Amygdala (tissue), 56 donors: Measurements from ENCODE around the gene SNRNP70.
"Not testable (repeated sequence)": the region's sequence is repeated elsewhere in the genome, so short reads cannot be mapped to it uniquely, and the experiment has no call there.

ENCODE experiments used
- DNase-seq, 56 donors: peaks; one replicate each; lab custom pipeline; 2025; lab: John Stamatoyannopoulos, UW

The SNRNP70 gene

DNA sequence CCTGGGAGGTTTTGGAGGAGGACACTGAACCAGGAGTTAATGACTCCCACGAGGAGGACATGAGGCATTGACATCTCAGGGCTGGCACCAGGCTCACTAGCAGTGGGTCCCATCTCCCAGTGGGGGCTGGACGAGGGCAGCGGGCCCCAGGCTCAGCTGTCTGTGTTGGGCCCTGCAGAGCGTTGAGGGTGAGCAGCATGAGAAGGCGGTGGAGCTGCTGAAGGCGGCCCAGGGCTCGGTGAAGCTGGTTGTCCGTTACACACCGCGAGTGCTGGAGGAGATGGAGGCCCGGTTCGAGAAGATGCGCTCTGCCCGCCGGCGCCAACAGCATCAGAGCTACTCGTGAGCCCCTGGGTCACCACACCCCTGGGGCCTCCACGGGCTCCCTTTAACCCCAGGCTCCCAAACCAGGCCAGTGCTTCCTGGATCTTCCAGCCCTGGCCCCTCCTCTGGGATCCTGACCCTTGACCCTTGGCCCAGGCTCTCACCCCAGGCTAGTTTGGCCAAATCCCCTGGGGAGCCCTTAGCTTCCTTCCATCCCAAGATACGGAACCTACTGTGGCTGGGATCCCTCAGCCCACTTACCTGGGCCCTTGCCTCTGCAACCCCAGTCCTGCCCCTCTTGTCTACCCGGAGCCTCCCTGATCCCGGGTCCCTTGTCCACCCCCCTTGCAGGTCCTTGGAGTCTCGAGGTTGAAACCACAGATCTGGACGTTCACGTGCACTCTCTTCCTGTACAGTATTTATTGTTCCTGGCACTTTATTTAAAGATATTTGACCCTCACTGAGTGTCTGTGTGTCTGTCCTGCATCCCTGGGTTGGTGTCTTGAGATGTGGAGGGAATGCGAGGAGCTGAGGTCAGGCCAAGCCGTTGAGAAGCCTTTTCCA, 32.7 kb downstream of the SNRNP70 start:
- DNase-seq, result peak in 2 of 56 donors; percentile 13 to 19

DNA sequence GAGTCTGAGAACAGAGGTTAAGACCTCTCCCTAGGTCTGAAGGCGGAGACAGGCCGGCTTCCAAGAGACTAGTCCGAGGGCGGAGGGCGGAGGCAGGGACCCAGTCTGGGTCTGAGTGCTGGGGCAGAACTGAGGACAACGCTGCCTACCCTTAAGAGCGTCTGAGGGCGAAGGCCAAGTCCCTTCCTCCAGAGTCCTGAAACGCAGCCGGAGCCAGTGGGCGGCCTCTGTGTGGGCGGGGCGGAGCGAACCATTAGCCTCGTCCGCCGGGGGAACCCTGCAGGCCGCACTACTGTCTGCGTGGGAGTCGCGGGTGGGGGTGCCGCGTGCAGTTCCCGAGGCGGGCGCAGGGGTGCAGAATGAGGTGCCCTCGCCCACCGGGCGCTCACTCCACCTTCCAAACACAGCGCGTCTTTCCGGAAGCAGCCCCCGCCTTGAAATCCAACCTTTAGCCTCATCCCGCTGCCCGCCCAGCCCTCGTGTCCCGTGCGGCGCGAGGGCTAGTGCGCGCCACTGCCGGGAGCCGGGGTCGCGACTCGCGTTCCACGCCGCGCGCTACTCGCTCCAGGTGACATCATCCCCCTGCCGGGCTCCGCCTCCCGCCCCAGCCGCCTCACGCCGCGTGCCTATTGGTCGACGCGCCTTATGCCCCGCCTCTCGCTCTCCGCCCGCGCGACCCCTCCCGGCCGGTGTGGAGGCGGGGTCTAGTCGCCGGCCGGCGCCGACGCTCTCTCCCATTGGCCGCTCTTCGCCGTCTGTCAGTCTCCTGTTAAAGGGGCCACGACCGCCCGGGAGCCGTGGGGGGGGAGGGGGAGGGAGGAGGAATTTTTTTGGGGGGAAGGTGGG, 33.5 kb downstream of the SNRNP70 start, which contains the start of gene C19orf73:
Gene C19orf73 (minus strand): TSS at position 579 of the 846 bp plus-strand sequence. CDS start 121 bp downstream, at position 458.
- DNase-seq, result peak; percentile 66 to 97 (median 92)

DNA sequence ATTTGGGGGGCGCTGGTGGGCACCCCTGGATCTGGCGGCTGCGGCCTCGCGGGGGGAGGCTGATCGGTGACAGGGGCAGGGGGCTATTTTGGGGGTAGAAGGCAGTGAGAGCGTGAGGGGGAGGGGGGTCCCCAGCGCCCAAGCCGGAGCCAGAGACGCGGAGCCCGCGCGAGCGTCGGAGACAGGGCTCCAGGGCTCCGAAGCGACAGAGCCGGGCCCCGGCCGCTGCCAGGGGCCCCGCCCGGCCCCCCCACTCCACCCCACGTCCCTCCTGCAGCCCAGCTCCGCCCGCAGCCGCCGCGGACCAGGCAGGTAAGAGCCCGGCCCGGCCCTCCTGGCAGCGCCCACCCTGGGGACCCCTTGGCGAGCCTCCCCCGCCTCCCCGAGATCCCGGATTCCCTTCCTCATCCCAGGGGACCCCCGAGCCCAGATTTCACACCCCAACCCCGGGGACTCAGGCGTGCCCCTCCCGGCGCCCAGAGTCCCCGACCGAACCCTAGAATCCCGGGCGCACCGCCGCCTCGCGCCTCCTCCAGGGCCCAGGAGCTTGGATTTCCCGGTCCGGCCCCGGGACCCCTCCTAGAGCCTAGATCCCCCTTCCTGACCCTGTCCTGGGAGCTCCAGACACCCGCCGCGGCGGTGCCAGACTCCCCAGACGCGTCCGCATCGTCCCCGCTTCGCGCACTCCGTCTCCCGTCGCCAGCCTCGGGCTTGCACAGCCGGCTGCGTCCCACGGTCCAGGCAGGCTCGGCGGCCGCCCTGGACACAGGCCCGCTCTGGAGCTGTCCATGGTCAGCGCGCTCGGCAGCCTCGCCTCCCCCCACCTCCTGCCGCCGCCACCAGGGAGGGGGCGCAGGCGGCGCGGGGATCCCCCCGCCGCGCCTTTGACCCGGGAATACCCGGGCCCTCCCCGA, 34.4 kb downstream of the SNRNP70 start, which contains the start of gene PPFIA3:
Gene PPFIA3 (plus strand): TSS at position 134 of the 914 bp plus-strand sequence. CDS start 8,330 bp downstream, outside the sequence.
- peak in 32 of 56 donors; percentile 8 to 60 (median 32) for DNase-seq

DNA sequence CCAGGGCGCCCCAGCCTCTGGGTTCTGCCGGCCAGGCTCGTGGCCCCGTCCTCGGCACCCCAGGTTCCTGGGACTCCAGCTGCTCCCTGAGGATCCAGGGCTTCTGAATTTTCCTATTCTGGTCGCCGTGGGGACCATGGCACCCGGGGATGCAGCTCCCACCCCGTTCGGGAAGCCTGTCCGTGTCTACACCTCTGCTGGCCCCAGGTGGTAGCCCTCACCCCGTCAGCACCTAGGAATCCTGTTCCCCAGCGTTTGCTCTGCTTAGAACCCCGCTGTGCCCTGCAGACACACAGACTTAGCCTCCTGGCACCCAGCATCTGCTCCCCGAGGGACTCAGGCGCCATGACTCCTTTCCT, 35.1 kb downstream of the SNRNP70 start:
- DNase-seq, result peak in 1 of 56 donors; percentile 16

DNA sequence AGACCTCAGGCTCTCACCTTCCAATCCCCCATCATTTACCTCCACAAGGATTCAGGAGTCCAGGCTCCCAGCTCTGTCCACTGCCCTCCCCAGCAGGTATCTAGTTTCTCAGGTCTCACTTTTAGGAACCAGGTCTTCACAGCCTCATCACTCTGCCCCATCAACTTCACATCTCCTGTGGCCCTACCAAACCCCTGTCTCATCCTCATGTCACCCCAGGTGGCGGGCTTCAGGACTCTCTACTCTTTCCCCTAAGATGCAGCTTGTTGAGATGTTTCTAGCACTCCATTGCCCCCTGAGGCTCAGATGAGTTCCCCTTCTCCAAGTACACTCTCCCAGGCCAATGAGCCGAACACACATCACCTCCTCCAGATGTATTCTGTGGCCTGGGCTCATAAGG, 35.6 kb downstream of the SNRNP70 start:
- DNase-seq, result no peak

DNA sequence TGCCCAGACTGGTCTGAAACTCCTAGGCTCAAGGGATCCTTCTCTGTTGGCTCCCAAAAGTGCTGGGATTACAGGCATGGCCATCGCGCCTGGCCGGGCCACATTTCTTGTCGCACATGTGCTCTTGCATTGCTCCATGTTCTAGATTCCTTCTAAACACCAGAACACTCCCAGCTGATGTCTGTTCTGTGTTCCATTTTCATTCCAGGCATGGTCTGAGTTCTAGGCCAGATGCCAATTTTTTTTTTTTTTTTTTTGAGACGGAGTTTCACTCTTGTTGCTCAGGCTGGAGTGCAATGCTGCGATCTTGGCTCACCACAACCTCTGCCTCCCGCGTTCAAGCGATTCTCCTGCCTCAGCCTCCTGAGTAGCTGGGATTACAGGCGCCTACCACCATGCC, 36.6 kb downstream of the SNRNP70 start:
- DNase-seq, result peak in 1 of 56 donors; percentile 8

DNA sequence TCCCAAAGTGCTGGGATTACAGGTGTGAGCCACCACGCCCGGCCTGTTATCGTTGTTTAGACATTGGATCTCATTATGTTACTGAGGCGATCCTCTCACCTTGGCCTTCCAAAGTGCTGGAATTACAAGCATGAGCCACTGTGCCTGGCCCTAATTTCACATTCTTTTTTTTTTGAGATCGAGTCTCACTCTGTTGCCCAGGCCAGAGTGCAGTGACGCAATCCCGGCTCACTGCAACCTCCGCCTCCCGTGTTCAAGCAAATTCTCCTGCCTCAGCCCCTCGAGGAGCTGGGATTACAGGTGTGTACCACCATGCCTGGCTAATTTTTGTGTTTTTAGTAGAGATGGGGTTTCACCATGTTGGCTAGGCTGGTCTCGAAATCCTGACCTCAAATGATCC, 38.0 kb downstream of the SNRNP70 start:
- not testable (repeated sequence) for DNase-seq

DNA sequence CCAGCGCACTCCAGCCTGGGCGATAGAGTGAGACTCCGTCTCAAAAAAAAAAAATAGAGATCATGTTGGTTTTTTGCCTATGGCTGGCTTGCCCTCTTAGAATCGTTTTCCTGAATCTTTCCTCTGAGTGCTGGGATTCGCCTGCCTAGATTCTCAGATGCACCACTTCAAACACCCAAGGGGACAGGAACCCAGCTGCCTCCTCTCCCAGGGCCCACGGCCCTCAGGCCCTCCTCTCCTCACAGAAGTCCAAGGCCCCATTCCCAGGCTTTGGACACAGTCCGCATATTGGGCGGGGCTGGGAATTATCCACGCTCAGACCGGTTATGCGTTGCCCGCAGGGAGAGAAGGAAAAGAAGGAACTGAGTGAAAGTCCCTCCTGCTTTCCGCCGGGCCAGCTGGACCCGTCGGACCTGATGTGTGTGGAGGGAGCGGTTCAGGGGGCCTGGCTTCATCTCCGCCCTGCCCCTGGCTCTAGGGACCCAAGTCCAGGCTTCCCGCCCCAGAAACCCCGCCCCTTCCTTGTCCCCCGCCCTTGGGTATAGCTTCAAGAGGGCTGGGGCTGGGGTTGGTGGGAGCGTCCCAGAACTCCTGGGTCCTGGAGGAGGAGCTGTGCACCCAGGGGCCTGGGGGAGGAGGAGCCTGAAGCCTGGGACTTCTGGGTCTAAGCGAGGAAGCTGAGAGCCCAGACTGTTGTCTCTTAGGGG, 39.9 kb downstream of the SNRNP70 start:
- DNase-seq, result no peak

DNA sequence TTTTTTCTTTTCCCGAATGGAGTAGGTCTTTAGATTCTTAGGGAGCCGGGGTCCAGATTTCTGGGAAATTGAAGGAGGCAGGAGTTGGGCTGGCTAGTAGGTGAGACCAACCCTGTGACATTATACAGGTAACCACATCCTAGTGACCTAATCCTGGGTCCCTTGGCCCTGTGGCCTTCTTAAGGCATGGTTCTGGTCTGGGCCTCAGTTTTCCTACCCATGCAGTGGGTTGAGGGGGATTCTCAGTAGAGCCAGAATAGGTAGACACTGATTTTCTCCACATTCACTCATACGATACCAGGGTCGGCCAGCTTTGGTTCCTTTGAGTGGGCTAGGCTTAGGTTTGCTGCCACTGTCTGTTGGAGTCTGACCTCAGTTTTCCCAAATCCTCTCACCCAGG, 41.3 kb downstream of the SNRNP70 start:
- DNase-seq, result no peak

DNA sequence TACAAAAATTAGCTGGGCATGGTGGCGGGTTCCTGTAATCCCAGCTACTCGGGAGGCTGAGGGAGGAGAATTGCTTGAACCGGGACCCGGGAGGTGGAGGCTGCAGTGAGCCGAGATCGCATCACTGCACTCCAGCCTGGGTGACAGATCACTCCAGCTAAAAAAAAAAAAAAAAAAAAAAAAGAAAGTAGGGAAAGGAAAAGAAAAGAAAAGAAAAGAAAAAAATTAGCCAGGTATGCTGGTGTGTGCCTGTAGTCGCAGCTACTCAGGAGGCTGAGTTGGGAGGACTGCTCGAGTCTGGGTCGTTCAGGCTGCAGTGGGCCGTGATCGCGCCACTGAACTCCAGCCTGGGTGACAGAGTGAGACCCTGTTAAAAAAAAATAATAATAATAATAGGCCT, 42.0 kb downstream of the SNRNP70 start:
- DNase-seq, result not testable (repeated sequence)

DNA sequence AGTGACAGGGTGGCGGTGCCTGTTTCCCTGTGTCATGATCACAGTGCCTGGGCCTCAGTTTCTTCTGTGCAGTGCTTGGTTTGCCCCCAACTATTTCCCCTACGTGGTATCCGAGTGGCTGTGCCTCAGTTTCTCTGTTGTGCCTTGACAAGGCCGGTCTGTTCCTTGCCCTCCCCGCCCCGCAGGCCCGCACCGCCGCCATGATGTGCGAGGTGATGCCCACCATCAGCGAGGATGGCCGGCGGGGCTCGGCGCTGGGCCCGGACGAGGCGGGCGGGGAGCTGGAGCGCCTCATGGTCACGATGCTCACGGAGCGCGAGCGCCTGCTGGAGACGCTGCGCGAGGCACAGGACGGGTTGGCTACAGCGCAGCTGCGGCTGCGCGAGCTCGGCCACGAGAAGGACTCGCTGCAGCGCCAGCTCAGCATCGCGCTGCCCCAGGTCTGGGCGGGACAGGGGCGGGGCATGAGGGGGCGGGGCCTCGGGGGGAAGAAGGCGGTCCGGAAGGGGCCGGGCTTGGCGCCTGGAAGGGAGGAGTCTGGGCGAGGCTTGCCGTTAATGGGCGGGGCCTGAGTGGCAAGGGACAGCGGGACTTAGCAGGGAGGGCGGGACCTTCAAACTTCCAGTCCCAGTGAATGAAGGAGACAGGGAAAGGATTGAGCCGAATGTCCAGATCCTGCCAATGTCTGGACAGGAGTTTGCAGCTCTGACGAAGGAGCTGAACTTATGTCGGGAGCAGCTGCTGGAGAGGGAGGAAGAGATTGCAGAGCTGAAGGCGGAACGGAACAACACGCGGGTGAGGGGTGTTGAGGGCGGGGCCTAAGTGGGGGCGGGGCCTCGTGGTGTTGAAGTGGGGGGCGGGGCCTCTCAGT, 42.7 kb downstream of the SNRNP70 start:
- DNase-seq, result peak; percentile 14 to 98 (median 93)

DNA sequence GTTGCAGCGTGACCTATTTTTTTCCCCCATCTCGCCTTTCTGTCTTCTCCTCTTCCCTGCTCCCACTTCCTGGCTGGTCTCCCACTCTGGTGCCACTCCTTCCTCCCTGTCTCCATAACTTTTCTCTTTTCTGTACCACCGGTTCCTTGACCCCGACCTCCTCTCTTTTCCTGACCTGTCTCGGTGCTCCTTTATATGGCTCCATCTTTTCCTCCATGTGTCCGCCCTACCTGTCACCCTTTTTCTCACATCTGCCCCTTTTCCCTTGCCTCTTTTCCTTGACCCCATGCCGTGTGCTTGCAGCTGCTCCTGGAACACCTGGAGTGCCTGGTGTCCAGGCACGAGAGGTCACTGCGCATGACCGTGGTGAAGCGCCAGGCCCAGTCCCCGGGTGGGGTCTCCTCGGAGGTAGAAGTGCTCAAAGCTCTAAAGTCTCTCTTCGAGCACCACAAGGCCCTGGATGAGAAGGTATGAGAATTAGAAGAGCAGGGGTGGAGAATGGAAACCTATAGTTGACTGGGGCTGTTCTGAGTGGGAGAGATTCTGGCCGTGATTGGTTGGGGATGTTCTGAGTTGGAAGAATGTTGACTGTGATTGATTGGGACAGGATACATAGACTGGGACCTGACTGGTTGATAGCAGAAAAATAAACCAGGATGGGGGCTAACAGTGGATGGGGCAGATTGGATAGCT, 43.4 kb downstream of the SNRNP70 start:
- no peak for DNase-seq

DNA sequence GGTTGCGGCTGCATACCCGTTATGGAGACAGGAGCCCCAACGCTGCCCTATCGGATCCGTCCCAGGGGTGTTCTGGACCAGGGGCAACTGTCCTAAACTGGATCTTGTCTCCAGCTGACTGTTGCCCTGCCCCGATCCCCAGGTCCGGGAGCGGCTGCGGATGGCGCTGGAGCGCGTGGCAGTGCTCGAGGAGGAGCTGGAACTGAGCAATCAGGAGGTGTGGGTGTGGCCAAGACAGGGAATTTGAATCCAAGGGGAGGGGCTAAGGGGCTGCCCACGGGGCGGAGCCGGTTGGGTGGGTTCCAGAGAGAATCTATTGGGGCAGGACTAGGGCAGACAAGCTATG, 44.0 kb downstream of the SNRNP70 start:
- no peak for DNase-seq

DNA sequence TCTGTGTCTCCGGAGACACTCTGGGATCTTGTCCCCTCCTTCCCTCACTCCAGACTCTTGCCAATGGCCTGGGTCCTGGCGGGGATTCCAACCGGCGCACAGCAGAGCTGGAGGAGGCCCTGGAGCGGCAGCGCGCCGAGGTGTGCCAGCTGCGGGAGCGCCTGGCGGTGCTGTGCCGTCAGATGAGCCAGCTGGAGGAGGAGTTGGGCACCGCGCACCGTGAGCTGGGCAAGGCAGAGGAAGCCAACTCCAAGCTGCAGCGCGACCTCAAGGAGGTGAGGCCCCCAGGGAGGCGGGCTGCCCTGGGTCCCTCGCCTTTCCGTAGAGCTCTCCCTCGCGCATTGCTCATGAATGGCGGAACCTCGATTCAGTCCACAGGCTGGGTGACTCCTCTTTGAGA, 45.1 kb downstream of the SNRNP70 start:
- DNase-seq, result peak in 4 of 56 donors; percentile 11 to 18 (median 14)

DNA sequence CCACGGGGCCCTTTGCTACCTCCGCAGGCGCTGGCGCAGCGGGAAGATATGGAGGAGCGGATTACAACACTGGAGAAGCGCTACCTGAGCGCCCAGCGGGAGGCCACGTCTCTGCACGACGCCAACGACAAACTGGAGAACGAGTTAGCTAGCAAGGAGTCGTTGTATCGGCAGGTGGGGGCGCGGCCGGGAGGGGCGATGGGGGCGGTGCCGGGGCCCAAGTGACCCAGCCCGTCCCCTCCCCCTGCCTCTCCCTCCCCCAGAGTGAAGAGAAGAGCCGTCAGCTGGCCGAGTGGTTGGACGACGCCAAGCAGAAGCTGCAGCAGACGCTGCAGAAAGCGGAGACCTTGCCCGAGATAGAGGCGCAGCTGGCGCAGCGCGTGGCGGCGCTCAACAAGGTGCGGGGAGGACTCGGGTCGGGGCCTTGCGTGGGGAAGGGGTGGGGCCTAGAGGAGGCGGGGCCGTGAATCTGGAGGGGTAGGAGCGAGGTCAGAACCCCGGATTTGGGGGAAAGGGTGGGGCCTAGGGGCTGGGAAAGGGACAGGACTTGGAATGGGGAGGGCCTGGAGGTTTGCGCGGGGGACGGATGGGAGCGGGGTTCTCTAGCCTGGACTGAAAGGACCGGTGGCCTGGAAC, 47.8 kb downstream of the SNRNP70 start:
- DNase-seq, result no peak

DNA sequence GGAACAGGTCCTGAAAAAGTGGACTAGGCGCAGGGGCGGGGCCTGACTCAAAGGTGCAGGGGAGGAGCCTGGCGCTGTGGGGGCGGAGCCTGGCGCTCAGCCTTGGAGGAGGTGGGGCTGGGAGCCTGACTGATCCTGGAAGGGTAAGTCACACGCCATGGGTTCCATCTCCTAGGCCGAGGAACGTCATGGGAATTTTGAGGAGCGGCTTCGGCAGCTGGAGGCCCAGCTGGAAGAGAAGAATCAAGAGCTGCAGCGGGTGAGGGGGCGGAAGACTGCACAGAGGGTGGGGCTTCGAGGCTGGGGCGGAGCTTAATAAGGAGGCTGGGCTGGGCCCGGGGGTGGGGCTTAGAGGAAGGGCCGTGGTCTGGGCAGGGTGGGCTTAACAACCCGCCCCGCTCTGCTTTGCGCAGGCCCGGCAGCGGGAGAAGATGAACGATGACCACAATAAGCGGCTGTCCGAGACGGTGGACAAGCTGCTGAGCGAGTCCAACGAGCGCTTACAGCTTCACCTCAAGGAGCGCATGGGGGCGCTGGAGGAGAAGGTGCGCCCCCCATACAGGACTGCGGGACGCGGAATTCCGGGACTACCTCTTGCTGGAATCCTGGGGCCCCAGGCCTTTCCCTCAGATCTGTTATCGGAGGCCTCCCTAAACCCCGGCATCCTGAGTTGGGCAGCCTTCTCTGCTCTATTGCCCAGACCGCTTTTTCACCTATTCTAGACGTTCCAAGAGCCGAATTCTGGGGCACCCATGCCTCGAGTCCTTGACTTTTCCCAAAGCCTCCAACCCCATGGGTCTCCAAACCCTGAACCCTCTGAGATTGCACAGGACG, 48.6 kb downstream of the SNRNP70 start:
- peak in 7 of 56 donors; percentile 11 to 36 (median 20) for DNase-seq
